GM18520 (cell line): ENCODE measurements around the gene SPATC1L.

Source experiments
- ATAC-seq: cut with Tn5 transposase; IDR thresholded peaks from one replicate; pipeline ENCODE4 v1.9.1; 2021; ENCODE audit not compliant: unreplicated experiment

Gene SPATC1L

GRCh38 chr21:46122758-46123683 is 61.2 kb downstream of the SPATC1L start:
- ATAC-seq = no peak

DNA sequence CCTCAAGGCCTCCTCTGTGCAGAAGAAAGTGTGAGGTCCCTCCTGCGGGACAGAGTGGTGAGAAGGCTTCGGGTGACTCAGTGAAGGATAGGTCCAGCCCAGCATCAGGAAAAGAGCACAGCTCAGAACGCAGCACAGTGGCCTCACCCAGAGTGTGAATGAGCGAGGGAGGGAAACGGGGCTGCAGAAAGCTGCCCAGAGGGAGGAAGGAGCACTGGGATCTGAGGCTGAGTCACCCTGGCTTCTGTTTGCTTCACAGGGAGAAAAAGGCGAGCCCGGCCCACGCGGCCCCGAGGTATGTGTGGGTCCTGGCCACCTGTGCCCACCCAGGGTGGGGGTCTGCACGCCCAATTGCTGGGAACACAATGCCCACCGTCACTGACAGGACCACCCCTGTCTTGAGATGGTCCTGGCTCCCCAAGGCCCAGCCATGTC is 62.0 kb downstream of the SPATC1L start:
- ATAC-seq = no peak

GRCh38 chr21:46121286-46122221 is 62.7 kb downstream of the SPATC1L start:
- ATAC-seq = no peak

DNA sequence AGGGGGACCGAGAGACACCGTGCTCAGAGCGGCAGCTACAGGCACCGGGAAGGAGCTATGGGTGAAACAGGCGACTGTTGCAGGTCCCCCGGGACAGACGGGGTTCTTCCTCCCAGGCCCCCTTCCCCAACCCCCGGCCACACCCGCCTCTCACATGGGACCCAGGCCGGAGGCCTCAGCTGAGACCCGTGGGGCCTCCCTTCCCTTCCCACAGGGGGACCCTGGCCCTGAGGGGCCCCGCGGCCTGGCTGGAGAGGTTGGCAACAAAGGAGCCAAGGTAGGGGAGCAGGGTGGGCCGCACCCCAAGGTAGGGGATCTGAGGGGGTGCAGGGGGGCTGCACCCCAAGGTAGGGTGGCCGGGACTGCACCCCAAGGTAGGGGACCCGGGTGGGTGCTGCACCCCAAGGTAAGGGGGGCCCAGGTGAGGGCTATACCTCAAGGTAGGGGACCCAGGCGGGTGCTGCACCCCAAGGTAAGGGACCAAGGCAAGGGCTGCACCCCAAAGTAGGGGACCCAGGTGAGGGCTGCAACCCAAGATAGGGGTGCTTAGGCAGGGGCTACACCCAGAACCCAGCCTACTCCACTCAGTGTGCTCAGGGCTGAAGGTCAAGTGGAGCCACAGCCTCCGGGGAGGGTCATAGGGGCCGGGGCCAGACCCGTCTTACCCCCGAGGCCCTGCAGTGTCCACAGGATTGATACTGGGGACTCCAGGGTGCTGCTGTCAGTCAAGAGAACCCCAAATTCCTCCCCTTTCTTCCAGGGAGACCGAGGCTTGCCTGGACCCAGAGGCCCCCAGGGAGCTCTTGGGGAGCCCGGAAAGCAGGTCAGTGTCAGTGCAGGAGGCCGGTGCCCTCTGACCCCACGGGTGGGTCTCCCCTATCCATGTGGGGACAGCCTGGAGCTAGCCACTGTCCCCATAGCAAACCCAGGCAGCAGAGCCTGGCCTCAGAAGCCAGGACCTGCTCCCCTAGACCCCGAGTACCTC is 63.7 kb downstream of the SPATC1L start:
- ATAC-seq = no peak

DNA sequence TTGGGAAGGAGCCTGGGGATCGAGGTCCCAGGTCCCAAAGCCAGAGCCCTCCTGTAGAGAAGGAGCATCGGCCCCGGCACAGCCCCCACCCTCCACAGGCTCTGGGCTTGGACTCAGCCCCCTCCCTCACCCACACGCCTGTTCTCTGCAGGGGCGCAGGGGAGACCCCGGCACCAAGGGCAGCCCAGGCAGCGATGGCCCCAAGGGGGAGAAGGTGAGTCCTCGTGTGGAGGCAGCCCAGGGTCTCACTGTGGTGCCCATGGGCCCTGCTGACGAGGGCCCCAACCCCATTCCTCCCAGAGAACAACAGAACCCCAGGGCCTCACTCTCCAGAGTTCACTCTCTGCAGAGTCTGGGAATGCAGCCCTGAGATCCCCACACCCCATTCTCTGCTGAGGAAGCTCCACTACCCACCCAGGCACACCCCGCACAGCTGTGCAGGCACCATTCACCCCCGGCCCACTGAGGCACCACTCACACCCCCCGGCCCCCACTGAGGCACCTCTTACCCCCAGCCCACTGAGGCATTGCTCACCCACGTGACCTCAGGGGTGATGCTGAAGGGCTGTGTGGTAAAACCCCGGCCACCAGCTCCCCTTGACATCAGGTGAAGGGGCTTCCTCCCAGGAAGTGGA is 64.5 kb downstream of the SPATC1L start:
- no peak for ATAC-seq

GRCh38 chr21:46119144-46119636 is 65.1 kb downstream of the SPATC1L start:
- no peak for ATAC-seq

- no peak for ATAC-seq
Observed at GRCh38 chr21:46118316-46119143, 65.7 kb downstream of the SPATC1L start.

DNA sequence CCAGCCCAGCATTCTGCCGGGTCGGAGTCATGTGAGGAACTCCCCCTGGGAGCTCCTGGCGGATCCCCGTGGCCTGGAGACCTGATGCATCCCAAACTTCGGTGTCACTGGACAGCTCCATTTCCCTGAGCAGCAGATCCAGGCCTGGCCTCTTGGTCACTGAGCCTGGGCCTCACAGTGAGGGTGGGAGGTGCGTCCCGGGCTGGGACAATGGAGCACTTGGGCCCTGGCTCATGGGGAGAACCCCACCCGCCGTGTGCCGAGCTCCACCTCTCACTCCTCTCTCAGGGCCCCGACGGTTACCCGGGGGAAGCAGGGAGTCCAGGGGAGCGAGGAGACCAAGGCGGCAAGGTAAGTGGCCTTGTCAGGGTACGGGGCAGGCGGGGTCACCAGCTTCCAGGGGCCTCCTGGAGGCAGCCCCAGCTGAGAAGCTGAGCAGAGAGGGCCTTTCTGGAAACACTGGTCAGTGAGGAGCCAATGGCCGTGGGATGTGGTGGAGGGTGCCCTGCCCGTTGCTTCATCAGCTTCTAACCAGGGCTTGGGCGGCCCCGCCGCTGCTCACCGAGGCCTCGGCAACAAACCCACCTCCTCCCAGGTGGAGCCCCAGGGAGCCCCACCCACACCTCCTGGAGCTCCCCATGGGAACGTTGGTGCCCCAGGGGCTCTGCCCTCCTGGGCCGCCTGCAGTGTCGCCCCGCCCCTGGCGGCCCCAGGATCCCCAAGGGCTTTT is 66.5 kb downstream of the SPATC1L start:
- ATAC-seq = no peak

DNA sequence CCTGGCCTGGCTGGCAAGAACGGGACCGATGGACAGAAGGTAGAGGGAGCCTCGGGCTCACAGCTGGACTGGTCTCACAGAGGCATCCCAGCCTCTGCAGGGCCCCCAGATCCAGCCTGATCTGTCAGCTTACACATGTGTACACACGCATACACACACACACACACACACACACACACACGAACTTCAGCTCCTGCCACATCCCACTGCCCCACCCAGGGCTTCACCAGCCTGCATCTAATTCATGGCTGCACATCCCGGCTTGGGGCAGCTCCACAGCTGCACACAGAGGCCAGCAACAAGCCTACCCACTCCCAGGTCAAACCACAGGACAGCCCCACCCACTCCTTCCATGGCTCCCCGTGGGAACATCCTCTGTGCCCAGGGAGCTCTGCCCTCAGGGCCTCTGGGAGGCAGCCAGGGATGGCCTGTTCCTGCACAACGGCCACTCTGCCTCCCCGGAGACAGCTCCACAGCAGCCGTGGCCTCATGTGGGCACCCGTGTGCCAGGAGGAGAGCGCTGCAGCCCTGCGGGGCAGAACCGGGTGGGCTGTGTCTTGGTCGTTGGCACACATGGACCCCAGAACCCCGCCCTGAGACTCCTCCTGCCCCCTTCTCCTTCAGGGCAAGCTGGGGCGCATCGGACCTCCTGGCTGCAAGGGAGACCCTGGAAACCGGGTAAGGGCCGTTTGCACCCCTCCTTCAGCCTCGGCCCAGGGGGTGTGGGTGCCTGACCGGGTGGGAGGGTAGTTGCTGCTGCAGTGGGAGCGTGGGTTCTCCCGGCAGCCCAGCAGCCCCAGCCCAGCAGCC is 67.3 kb downstream of the SPATC1L start:
- ATAC-seq = no peak

GRCh38 chr21:46116189-46116775 is 68.0 kb downstream of the SPATC1L start:
- ATAC-seq = no peak

- no peak for ATAC-seq
Observed at GRCh38 chr21:46115441-46116188, 68.6 kb downstream of the SPATC1L start.

GRCh38 chr21:46114963-46115362 is 69.3 kb downstream of the SPATC1L start:
- no peak for ATAC-seq

- ATAC-seq = no peak
Observed at GRCh38 chr21:46113497-46114176, 70.6 kb downstream of the SPATC1L start.

DNA sequence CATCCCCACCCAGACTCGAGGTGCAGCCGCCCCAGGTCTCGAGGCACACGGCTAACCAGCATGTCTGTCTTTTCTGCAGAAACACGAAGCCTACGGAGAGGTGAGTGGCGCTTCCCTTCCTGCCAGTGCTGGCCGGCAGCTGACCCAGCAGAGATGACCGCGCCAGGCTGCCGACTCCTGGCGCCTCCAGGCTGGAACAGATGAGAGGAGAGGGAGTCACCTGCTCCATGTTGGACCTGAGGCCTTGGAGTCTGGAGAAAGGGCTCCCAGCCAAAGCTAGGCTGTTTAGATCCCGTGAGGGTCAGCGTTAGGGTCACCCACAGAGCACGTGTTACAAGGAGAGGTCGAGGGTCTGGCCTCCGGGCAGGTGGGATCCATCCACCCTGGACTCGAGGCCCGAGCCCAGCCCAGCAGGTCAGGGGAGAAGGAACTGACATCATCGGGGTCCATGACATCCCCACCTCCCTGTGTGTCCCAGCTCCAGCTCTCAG is 71.5 kb downstream of the SPATC1L start:
- no peak for ATAC-seq

DNA sequence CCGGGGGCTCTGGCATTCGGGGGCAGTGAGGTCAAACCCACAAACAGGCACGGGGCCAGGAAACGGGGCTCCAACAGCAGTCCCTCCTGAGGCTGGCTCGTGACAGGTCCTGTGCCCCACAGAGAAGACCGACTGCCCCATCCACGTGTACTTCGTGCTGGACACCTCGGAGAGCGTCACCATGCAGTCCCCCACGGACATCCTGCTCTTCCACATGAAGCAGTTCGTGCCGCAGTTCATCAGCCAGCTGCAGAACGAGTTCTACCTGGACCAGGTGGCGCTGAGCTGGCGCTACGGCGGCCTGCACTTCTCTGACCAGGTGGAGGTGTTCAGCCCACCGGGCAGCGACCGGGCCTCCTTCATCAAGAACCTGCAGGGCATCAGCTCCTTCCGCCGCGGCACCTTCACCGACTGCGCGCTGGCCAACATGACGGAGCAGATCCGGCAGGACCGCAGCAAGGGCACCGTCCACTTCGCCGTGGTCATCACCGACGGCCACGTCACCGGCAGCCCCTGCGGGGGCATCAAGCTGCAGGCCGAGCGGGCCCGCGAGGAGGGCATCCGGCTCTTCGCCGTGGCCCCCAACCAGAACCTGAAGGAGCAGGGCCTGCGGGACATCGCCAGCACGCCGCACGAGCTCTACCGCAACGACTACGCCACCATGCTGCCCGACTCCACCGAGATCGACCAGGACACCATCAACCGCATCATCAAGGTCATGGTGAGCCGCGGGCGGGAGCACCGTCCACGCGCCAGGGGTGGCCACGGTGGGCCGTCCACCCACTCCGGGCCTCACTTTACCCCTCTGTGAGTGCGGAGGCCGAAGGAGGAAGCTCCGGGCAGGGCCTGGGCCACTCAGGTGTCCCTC is 72.2 kb downstream of the SPATC1L start:
- ATAC-seq = no peak
